ENCODE results near the gene PAWR.
"Not testable (repeated sequence)": the region's sequence is repeated elsewhere in the genome, so short reads cannot be mapped to it uniquely, and the experiment has no call there.

Gene PAWR

GRCh38 chr12:79643821-79644220 is 46.9 kb downstream of the PAWR start:
- Mint-ChIP-seq H3K27ac (no peak overlapping the region), H3K4me1 (peaks cover 15% of the 10 kb centered on the region), H3K4me3 (no peak overlapping the region), H3K27me3 (ENCODE audit: low read depth, poor library complexity) (no peaks in the 10 kb centered on the region), H3K9me3 (peaks cover 11% of the 10 kb centered on the region), H3K36me3 (ENCODE audit: low read depth) (peaks cover 21% of the 10 kb centered on the region)
- TF ChIP-seq, protein P1, sequence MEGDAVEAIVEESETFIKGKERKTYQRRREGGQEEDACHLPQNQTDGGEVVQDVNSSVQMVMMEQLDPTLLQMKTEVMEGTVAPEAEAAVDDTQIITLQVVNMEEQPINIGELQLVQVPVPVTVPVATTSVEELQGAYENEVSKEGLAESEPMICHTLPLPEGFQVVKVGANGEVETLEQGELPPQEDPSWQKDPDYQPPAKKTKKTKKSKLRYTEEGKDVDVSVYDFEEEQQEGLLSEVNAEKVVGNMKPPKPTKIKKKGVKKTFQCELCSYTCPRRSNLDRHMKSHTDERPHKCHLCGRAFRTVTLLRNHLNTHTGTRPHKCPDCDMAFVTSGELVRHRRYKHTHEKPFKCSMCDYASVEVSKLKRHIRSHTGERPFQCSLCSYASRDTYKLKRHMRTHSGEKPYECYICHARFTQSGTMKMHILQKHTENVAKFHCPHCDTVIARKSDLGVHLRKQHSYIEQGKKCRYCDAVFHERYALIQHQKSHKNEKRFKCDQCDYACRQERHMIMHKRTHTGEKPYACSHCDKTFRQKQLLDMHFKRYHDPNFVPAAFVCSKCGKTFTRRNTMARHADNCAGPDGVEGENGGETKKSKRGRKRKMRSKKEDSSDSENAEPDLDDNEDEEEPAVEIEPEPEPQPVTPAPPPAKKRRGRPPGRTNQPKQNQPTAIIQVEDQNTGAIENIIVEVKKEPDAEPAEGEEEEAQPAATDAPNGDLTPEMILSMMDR (IDR thresholded peaks at IDR 0.05) = no peak
- no peak for DNase-seq

GRCh38 chr12:79638490-79638889 is 52.3 kb downstream of the PAWR start:
- Mint-ChIP-seq H3K27ac (no peak overlapping the region), H3K27me3 (ENCODE audit: low read depth, poor library complexity) (no peaks in the 10 kb centered on the region), H3K9me3 (no peaks in the 10 kb centered on the region), H3K4me1 (no peaks in the 10 kb centered on the region), H3K4me3 (no peak overlapping the region), H3K36me3 (ENCODE audit: low read depth) (peaks cover 5% of the 10 kb centered on the region)
- no peak for DNase-seq
- TF ChIP-seq, protein P1 (IDR thresholded peaks at IDR 0.05) = no peak

GRCh38 chr12:79637093-79637492 is 53.7 kb downstream of the PAWR start:
- Mint-ChIP-seq H3K4me1 (no peaks in the 10 kb centered on the region), H3K36me3 (ENCODE audit: low read depth) (no peaks in the 10 kb centered on the region), H3K27ac (no peak overlapping the region), H3K27me3 (ENCODE audit: low read depth, poor library complexity) (no peaks in the 10 kb centered on the region), H3K9me3 (no peaks in the 10 kb centered on the region), H3K4me3 (no peak overlapping the region)
- no peak for DNase-seq
- TF ChIP-seq, protein P1 (IDR thresholded peaks at IDR 0.05) = no peak

DNA sequence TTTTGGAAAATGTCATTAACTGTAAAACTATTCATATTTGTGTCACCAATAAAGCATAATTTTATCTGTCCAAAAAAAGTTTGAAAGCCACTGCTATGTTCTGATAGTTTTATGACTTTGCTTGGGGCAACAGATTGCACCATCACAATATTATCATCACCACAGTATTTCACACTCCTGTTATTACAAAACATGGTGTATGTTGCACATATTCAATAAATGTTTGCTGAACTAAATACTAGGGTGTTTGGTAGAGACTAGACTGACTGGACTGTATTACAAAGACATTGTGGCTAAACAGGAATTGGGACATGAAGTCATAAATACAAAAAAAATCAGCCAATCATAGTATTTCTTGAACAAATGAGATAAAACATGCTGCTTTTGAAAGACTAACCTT is 55.1 kb downstream of the PAWR start:
- no peak overlapping the region for H3K27ac Mint-ChIP-seq
- H3K4me3 Mint-ChIP-seq = no peak overlapping the region
- no peaks in the 10 kb centered on the region for H3K27me3 Mint-ChIP-seq (ENCODE audit: low read depth, poor library complexity)
- TF ChIP-seq, protein P1 (IDR thresholded peaks at IDR 0.05) = no peak
- H3K9me3 Mint-ChIP-seq = no peaks in the 10 kb centered on the region
- no peak for DNase-seq
- no peaks in the 10 kb centered on the region for H3K4me1 Mint-ChIP-seq
- no peaks in the 10 kb centered on the region for H3K36me3 Mint-ChIP-seq (ENCODE audit: low read depth)

DNA sequence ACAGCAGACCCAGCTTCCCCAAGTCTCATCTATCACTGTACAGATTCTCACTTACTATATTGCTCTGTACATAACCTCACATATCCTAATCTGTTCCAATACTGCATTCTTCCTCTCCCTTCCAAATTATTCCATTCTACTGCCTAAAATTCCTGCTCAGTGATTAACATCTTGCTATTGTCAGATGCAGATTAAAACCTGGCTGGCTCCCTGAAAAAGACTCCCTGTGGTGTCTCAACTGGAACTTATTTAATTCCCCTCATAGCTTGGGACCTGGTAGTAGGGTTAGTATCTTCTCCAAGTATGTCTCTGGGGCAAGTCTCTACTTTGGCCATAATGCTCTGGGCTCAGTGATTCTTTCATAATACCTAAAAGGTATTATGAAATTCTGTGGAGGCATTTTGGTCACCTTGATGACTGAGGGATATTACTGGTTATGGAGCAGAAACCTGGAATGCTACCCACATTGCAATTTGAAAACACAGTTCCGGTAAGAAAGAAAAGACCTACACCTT is 55.8 kb downstream of the PAWR start:
- H3K4me3 Mint-ChIP-seq = no peak overlapping the region
- H3K27me3 Mint-ChIP-seq (ENCODE audit: low read depth, poor library complexity) = no peaks in the 10 kb centered on the region
- no peaks in the 10 kb centered on the region for H3K4me1 Mint-ChIP-seq
- TF ChIP-seq, protein P1 (IDR thresholded peaks at IDR 0.05) = no peak
- no peaks in the 10 kb centered on the region for H3K36me3 Mint-ChIP-seq (ENCODE audit: low read depth)
- H3K27ac Mint-ChIP-seq = no peak overlapping the region
- H3K9me3 Mint-ChIP-seq = no peaks in the 10 kb centered on the region
- no peak for DNase-seq

GRCh38 chr12:79629561-79629960 is 61.2 kb downstream of the PAWR start:
- DNase-seq = no peak
- Mint-ChIP-seq H3K27me3 (ENCODE audit: low read depth, poor library complexity) (no peaks in the 10 kb centered on the region), H3K9me3 (peaks cover 41% of the 10 kb centered on the region), H3K36me3 (ENCODE audit: low read depth) (peaks cover 34% of the 10 kb centered on the region), H3K4me1 (no peaks in the 10 kb centered on the region), H3K27ac (no peak overlapping the region), H3K4me3 (no peak overlapping the region)
- TF ChIP-seq, protein P1 (IDR thresholded peaks at IDR 0.05) = no peak

- Mint-ChIP-seq H3K9me3 (peaks cover 41% of the 10 kb centered on the region), H3K36me3 (ENCODE audit: low read depth) (peaks cover 34% of the 10 kb centered on the region)
- not testable (repeated sequence) for H3K27ac Mint-ChIP-seq; H3K27me3 Mint-ChIP-seq (ENCODE audit: low read depth, poor library complexity); DNase-seq; H3K4me1 Mint-ChIP-seq; H3K4me3 Mint-ChIP-seq
Observed at GRCh38 chr12:79626735-79627134, 64.0 kb downstream of the PAWR start.

All from nephron progenitor cell (in vitro differentiated cells).